ENCODE data around the gene FAF1. TPM values are rescaled to one million over a fixed set of nuclear protein-coding genes. Genes with fewer than 3 reads are reported as not detected.
"Not testable (repeated sequence)": the region's sequence is repeated elsewhere in the genome, so short reads cannot be mapped to it uniquely, and the experiment has no call there.

FAF1 gene
- total RNA-seq, 1 experiment from 2014 or later: 73.2 TPM

DNA sequence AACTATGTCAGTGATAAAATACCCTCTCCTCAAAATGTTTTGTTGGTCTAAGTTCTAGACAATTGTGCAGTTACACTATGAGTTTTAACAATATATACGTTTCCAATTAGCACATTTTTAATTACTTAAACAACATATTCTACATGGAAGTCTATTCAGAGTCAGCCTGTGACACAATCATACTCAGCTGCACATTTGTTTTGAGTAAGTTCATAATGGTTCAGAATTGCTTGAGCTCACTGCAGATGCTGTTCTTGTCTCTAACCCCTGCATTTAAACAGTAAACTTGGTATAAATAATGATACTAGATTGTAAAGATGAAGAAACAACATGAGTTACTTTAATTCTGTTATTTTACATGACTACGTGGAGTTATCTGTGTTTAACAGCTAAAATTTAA, 40.6 kb upstream of the FAF1 start (continued):
- TF ChIP-seq, protein P1, sequence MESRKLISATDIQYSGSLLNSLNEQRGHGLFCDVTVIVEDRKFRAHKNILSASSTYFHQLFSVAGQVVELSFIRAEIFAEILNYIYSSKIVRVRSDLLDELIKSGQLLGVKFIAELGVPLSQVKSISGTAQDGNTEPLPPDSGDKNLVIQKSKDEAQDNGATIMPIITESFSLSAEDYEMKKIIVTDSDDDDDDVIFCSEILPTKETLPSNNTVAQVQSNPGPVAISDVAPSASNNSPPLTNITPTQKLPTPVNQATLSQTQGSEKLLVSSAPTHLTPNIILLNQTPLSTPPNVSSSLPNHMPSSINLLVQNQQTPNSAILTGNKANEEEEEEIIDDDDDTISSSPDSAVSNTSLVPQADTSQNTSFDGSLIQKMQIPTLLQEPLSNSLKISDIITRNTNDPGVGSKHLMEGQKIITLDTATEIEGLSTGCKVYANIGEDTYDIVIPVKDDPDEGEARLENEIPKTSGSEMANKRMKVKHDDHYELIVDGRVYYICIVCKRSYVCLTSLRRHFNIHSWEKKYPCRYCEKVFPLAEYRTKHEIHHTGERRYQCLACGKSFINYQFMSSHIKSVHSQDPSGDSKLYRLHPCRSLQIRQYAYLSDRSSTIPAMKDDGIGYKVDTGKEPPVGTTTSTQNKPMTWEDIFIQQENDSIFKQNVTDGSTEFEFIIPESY (IDR thresholded peaks at IDR 0.05; ENCODE audit: extremely low read depth, insufficient replicate concordance, low read length): no peak

DNA sequence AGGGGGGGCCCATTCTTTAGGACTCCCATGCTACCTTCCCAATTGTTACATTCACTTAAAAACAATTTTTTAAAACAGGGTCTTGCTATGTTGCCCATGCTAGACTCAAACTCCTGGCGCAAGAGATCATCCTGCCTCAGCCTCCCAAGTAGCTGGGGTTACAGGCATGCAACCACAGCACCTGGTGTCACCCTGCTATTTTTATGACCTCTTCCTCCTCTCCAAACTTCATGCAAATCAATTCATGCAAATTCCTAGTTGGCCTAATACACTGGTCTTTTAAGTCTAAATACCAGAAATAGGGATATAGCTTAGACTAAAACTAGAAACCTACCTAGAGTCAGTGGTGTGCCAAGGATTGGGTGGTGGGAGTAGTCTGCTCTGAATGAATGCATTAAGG, 40.1 kb upstream of the FAF1 start:
- H4K20me1 ChIP-seq (ENCODE audit: insufficient read depth): no peaks in the 10 kb centered on the region
- H3K4me3 ChIP-seq (replicated peaks in 1 of 2; ENCODE audit: low read depth in 1 of 2, low read length in 2 of 2): no peak overlapping the region
- H3K9me3 ChIP-seq (ENCODE audit: control insufficient read depth in 1 of 2, insufficient read depth in 1 of 2, low read depth in 1 of 2, low read length in 2 of 2): no peaks in the 10 kb centered on the region
- ChIA-PET POLR2A (no interaction called here), RAD21 (ENCODE audit: low non-redundant PET in 1 of 2, low total read pairs in 2 of 2, uncharacterized antibody in 2 of 2, unreplicated experiment in 2 of 2) (interaction anchor here in 1 of 2 experiments (0.5 kb wide), 1 partner anchor 106 kb away, joined by 6 read pairs; no protein-coding TSS in a partner anchor), CTCF (no interaction called here)
- no peak overlapping the region for H3K9ac ChIP-seq (ENCODE audit: low read length)
- intact Hi-C loops (cut with micrococcal nuclease): no loop called here
- H3K9me2 ChIP-seq (ENCODE audit: insufficient read depth): no peaks in the 10 kb centered on the region
- BruUV-seq (replicated peaks): no TSS peak
- H3K4me1 ChIP-seq (ENCODE audit: control insufficient read depth in 1 of 2, insufficient read depth in 2 of 2, low read length in 2 of 2): no peaks in the 10 kb centered on the region
- H3K27me3 ChIP-seq (ENCODE audit: insufficient read depth, low read length): no peaks in the 10 kb centered on the region
- no peak overlapping the region for H2AFZ ChIP-seq (ENCODE audit: low read depth, low read length, poor library complexity, severe bottlenecking)
- H3K4me2 ChIP-seq (ENCODE audit: low read length): no peak overlapping the region
- H3K27ac ChIP-seq (ENCODE audit: low read depth, low read length): no peak overlapping the region
- ATAC-seq (no peak), DNase-seq (ENCODE audit: low read depth, low spot score) (no peak)
- H3K36me3 ChIP-seq (ENCODE audit: control insufficient read depth in 1 of 2, insufficient read depth in 2 of 2, low read length in 2 of 2): no peaks in the 10 kb centered on the region
- TF ChIP-seq, protein P2, sequence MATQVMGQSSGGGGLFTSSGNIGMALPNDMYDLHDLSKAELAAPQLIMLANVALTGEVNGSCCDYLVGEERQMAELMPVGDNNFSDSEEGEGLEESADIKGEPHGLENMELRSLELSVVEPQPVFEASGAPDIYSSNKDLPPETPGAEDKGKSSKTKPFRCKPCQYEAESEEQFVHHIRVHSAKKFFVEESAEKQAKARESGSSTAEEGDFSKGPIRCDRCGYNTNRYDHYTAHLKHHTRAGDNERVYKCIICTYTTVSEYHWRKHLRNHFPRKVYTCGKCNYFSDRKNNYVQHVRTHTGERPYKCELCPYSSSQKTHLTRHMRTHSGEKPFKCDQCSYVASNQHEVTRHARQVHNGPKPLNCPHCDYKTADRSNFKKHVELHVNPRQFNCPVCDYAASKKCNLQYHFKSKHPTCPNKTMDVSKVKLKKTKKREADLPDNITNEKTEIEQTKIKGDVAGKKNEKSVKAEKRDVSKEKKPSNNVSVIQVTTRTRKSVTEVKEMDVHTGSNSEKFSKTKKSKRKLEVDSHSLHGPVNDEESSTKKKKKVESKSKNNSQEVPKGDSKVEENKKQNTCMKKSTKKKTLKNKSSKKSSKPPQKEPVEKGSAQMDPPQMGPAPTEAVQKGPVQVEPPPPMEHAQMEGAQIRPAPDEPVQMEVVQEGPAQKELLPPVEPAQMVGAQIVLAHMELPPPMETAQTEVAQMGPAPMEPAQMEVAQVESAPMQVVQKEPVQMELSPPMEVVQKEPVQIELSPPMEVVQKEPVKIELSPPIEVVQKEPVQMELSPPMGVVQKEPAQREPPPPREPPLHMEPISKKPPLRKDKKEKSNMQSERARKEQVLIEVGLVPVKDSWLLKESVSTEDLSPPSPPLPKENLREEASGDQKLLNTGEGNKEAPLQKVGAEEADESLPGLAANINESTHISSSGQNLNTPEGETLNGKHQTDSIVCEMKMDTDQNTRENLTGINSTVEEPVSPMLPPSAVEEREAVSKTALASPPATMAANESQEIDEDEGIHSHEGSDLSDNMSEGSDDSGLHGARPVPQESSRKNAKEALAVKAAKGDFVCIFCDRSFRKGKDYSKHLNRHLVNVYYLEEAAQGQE (IDR thresholded peaks at IDR 0.05; ENCODE audit: low read depth): no peak
- TF ChIP-seq SRF (IDR thresholded peaks at IDR 0.05; ENCODE audit: low read depth) (no peak), TCF7L2 (IDR thresholded peaks at IDR 0.05; ENCODE audit: borderline replicate concordance, extremely low read depth, insufficient read depth, insufficient read length) (no peak), POLR2AphosphoS5 (IDR thresholded peaks at IDR 0.05; ENCODE audit: low read depth, low read length) (no peak), SP1 (IDR thresholded peaks at IDR 0.05; ENCODE audit: low read depth) (no peak), ELF1 (IDR thresholded peaks at IDR 0.05; ENCODE audit: borderline replicate concordance, low read depth) (no peak), CBX3 (IDR thresholded peaks at IDR 0.05; ENCODE audit: low read depth) (no peak), EZH2 (IDR thresholded peaks at IDR 0.05) (no peak), SIN3A (IDR thresholded peaks at IDR 0.05; ENCODE audit: low read depth) (no peak)
- H3K79me2 ChIP-seq (ENCODE audit: insufficient read depth, low read length): no peaks in the 10 kb centered on the region

DNA sequence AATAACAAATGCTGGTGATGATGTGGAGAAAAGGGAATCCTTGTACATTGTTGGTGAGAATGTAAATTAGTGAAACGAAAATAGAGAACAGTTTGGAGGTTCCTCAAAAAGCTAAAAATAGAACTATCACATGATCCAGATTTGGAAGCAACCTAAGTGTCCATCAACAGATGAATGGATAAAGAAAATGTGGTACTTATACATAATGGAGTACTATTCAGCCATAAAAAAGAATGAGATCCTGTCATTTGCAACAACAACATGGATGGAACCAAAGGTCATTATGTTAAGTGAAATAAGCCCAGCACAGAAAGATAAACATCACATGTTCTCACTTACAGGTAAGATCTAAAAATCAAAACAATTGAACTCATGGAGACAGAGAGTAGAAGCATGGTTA, 39.3 kb upstream of the FAF1 start:
- H3K9ac ChIP-seq (ENCODE audit: low read length); intact Hi-C loops (cut with micrococcal nuclease); RAD21 ChIA-PET (ENCODE audit: low non-redundant PET in 1 of 2, low total read pairs in 2 of 2, uncharacterized antibody in 2 of 2, unreplicated experiment in 2 of 2): not testable (repeated sequence)

More for the DNA sequence above, 39.3 kb upstream of the FAF1 start:
- H3K9me2 ChIP-seq (ENCODE audit: insufficient read depth); ATAC-seq; H4K20me1 ChIP-seq (ENCODE audit: insufficient read depth); H3K4me1 ChIP-seq (ENCODE audit: control insufficient read depth in 1 of 2, insufficient read depth in 2 of 2, low read length in 2 of 2); CTCF ChIA-PET; H3K4me3 ChIP-seq (replicated peaks in 1 of 2; ENCODE audit: low read depth in 1 of 2, low read length in 2 of 2); BruUV-seq (replicated peaks); H3K36me3 ChIP-seq (ENCODE audit: control insufficient read depth in 1 of 2, insufficient read depth in 2 of 2, low read length in 2 of 2); DNase-seq (ENCODE audit: low read depth, low spot score); POLR2A ChIA-PET; H2AFZ ChIP-seq (ENCODE audit: low read depth, low read length, poor library complexity, severe bottlenecking); H3K27ac ChIP-seq (ENCODE audit: low read depth, low read length); H3K79me2 ChIP-seq (ENCODE audit: insufficient read depth, low read length); H3K27me3 ChIP-seq (ENCODE audit: insufficient read depth, low read length); H3K4me2 ChIP-seq (ENCODE audit: low read length); H3K9me3 ChIP-seq (ENCODE audit: control insufficient read depth in 1 of 2, insufficient read depth in 1 of 2, low read depth in 1 of 2, low read length in 2 of 2): not testable (repeated sequence)
